Activated T-cell treated with anti-CD3 and anti-CD28 coated beads, Interleukin-2, amount 50 U/mL, for 1 hour (primary cell): Measurements from ENCODE around the gene MAMDC2.
"Not testable (repeated sequence)": the region's sequence is repeated elsewhere in the genome, so short reads cannot be mapped to it uniquely, and the experiment has no call there.

Experiments
- DNase-seq: peaks from one replicate; pipeline ENCODE4 v3.0.0-alpha.2; 2020

MAMDC2 gene

GRCh38 chr9:70143394-70144130 is 99.9 kb downstream of the MAMDC2 start:
- DNase-seq, result no peak

- DNase-seq, result no peak
These were observed 100.5 kb downstream of the MAMDC2 start for GRCh38 chr9:70144131-70144503.

- no peak for DNase-seq
These were observed 102.3 kb downstream of the MAMDC2 start for GRCh38 chr9:70145981-70146380.

- no peak for DNase-seq
These were observed 103.5 kb downstream of the MAMDC2 start for GRCh38 chr9:70147196-70147595.

GRCh38 chr9:70147651-70148050 is 104.0 kb downstream of the MAMDC2 start:
- no peak for DNase-seq

- DNase-seq, result no peak
These were observed 108.7 kb downstream of the MAMDC2 start for GRCh38 chr9:70152350-70152749.

GRCh38 chr9:70156729-70157128 is 113.1 kb downstream of the MAMDC2 start:
- no peak for DNase-seq

GRCh38 chr9:70159630-70160029 is 116.0 kb downstream of the MAMDC2 start:
- DNase-seq, result no peak

GRCh38 chr9:70160686-70161600 is 117.3 kb downstream of the MAMDC2 start:
- no peak for DNase-seq

GRCh38 chr9:70165006-70165602 is 121.5 kb downstream of the MAMDC2 start:
- DNase-seq, result no peak

- DNase-seq, result no peak
These were observed 124.9 kb downstream of the MAMDC2 start for GRCh38 chr9:70168521-70168920.

GRCh38 chr9:70169222-70169621 is 125.6 kb downstream of the MAMDC2 start:
- DNase-seq, result no peak

GRCh38 chr9:70170151-70170790 is 126.6 kb downstream of the MAMDC2 start:
- DNase-seq, result no peak

- no peak for DNase-seq
These were observed 128.9 kb downstream of the MAMDC2 start for GRCh38 chr9:70172532-70172931.

GRCh38 chr9:70177121-70177520 is 133.5 kb downstream of the MAMDC2 start:
- DNase-seq, result no peak

GRCh38 chr9:70192707-70193106 is 149.1 kb downstream of the MAMDC2 start:
- no peak for DNase-seq

- no peak for DNase-seq
These were observed 151.8 kb downstream of the MAMDC2 start for GRCh38 chr9:70195456-70195855.

- no peak for DNase-seq
These were observed 153.8 kb downstream of the MAMDC2 start for GRCh38 chr9:70197216-70198044.

- not testable (repeated sequence) for DNase-seq
These were observed 161.1 kb downstream of the MAMDC2 start for GRCh38 chr9:70204743-70205142.

GRCh38 chr9:70205366-70206020 is 161.8 kb downstream of the MAMDC2 start:
- no peak for DNase-seq

- DNase-seq, result no peak
These were observed 173.4 kb downstream of the MAMDC2 start for GRCh38 chr9:70217029-70217428.

GRCh38 chr9:70218767-70219166 is 175.1 kb downstream of the MAMDC2 start:
- no peak for DNase-seq
